ENCODE data around the gene POLR1D. TPM values are rescaled to one million over a fixed set of nuclear protein-coding genes. Genes with fewer than 3 reads are reported as not detected.

Gene POLR1D
- total and polyA plus RNA-seq, 4 donors: 31.4 to 45.0 (median 33.6) TPM

- Histone ChIP-seq H3K4me1 (ENCODE audit: control insufficient read depth in 4 of 4, insufficient read depth in 4 of 4, low read length in 3 of 4) (peaks cover 0 to 5% (median 0%) of the 10 kb centered on the region in 4 donors), H3K27me3 (ENCODE audit: control insufficient read depth in 4 of 4, insufficient read depth in 4 of 4, low read length in 3 of 4) (no peaks in the 10 kb centered on the region), H3K9ac (ENCODE audit: low read depth in 1 of 2, low read length in 2 of 2) (no peak overlapping the region), H3K27ac (ENCODE audit: low read depth in 1 of 2, low read length in 2 of 2) (no peak overlapping the region), H3K9me3 (ENCODE audit: control insufficient read depth in 4 of 4, low read length in 3 of 4) (no peaks in the 10 kb centered on the region), H3K36me3 (ENCODE audit: control insufficient read depth in 4 of 4, insufficient read depth in 3 of 4, low read depth in 1 of 4, low read length in 3 of 4) (peaks cover under 1 to 11% (median 7%) of the 10 kb centered on the region in 4 donors), H3K4me3 (ENCODE audit: low read depth in 1 of 3, low read length in 3 of 3) (no peak overlapping the region)
- 81% methylated on average over 2 of the region's 2 CpGs for WGBS
- no peak for DNase-seq (ENCODE audit: low spot score)
- TF ChIP-seq ATF3 (IDR thresholded peaks at IDR 0.05): no peak
- no peak for TF ChIP-seq GABPA (IDR thresholded peaks at IDR 0.05 in 1 of 2, conservative IDR thresholded peaks at IDR 0.05 in 1 of 2)
- TF ChIP-seq JUND (IDR thresholded peaks at IDR 0.05): no peak
- TF ChIP-seq HNF4A (conservative IDR thresholded peaks at IDR 0.05): no peak
- TF ChIP-seq NR2F2 (IDR thresholded peaks at IDR 0.05): no peak
- no peak for TF ChIP-seq FOXA2 (IDR thresholded peaks at IDR 0.05)
- TF ChIP-seq RXRA (IDR thresholded peaks at IDR 0.05): no peak
- TF ChIP-seq TAF1 (conservative IDR thresholded peaks at IDR 0.05): no peak
- TF ChIP-seq RAD21 (IDR thresholded peaks at IDR 0.05): no peak
- TF ChIP-seq CTCF (IDR thresholded peaks at IDR 0.05; ENCODE audit: low read depth, low read length, missing input control): no peak
- no peak for TF ChIP-seq ZBTB33 (IDR thresholded peaks at IDR 0.05)
- no peak for TF ChIP-seq SP1 (IDR thresholded peaks at IDR 0.05)
- TF ChIP-seq YY1 (IDR thresholded peaks at IDR 0.05): no peak
- TF ChIP-seq MAX (IDR thresholded peaks at IDR 0.05): no peak
- TF ChIP-seq EGR1 (IDR thresholded peaks at IDR 0.05; ENCODE audit: low read depth in 2 of 2): no peak
- TF ChIP-seq REST (IDR thresholded peaks at IDR 0.05): no peak
- TF ChIP-seq HNF4G (IDR thresholded peaks at IDR 0.05): no peak
These were observed 48.4 kb upstream of the POLR1D start for GRCh38 chr13:27573265-27573664.
